Left lung (tissue), 10 donors: ENCODE results near the gene ATP6AP1. TPM values are rescaled to one million over a fixed set of nuclear protein-coding genes. Genes with fewer than 3 reads are reported as not detected.

ENCODE experiments used
- ATAC-seq: fragments of 200-7000 bp; cut with Tn5 transposase; one replicate; pipeline ENCODE4 v1.9.1; 2020; ENCODE audit warnings: moderate library complexity
- DNase-seq, 4 donors: peaks; one replicate each; pipeline ENCODE4 v3.0.0-alpha.2; 2013 to 2020
- H3K27ac ChIP-seq, 2 donors: fragments of 200-600 bp; sonication (generic) in 1 of 2; one replicate each; pipeline versions ENCODE4 v1.5.0 to v1.8.0; 2020 to 2021
- H3K27me3 ChIP-seq, 2 donors: fragments of 200-600 bp; sonication (generic) in 1 of 2; one replicate each; pipeline versions ENCODE4 v1.5.0 to v1.8.0; 2020 to 2021
- H3K36me3 ChIP-seq, 2 donors: fragments of 200-600 bp; sonication (generic) in 1 of 2; one replicate each; pipeline versions ENCODE4 v1.5.0 to v1.8.0; 2020 to 2021
- H3K4me1 ChIP-seq, 2 donors: fragments of 200-600 bp; one replicate each; pipeline ENCODE4 v1.8.0; 2021
- H3K4me3 ChIP-seq, 2 donors: fragments of 200-600 bp; sonication (generic) in 1 of 2; one replicate each; pipeline versions ENCODE4 v1.5.0 to v1.8.0; 2020 to 2021; ENCODE audit warnings: mild to moderate bottlenecking in 1 of 2
- H3K9me3 ChIP-seq, 2 donors: fragments of 200-600 bp; sonication (generic) in 1 of 2; one replicate each; pipeline versions ENCODE4 v1.5.0 to v1.8.0; 2020 to 2021
- intact Hi-C, 2 donors: fragments of 100-400 bp; cut with DNase I; formaldehyde crosslinking; loops; one replicate each; pipeline versions ENCODE4 v1.11.2 to v1.14.2; 2022
- polyA plus RNA-seq, 6 donors: library from polyadenylated mRNA; unstranded; fragments of 120-200 nt; gene quantifications; one replicate each; pipeline ENCODE4 v1.2.1, GENCODE V29; 2013; ENCODE audit not compliant: insufficient read length in 6 of 6
- total RNA-seq, 2 donors: library from RNA; stranded (reverse); fragmentation: NEBNext Ultra II Directional; extraction: Animal tissue kit (Norgen Biotek cat#: 25700); gene quantifications; one replicate each; pipeline ENCODE4 v1.2.1, GENCODE V29; 2021
- TF ChIP-seq, protein P1 (sequence below), 2 donors: fragments of 200-600 bp; sonication (generic) in 1 of 2; IDR thresholded peaks; one replicate each; pipeline versions ENCODE4 v1.5.0 to v1.8.0; 2021; ENCODE audit warnings: antibody characterized with exemption in 2 of 2
- donor health status: DM: no; HTN: yes; CAD: no.
- donor health status: DM: no; HTN: no; CAD: no.

Gene ATP6AP1
- total and polyA plus RNA-seq, 8 donors: 89.4 to 168 (median 98.7) TPM

DNA sequence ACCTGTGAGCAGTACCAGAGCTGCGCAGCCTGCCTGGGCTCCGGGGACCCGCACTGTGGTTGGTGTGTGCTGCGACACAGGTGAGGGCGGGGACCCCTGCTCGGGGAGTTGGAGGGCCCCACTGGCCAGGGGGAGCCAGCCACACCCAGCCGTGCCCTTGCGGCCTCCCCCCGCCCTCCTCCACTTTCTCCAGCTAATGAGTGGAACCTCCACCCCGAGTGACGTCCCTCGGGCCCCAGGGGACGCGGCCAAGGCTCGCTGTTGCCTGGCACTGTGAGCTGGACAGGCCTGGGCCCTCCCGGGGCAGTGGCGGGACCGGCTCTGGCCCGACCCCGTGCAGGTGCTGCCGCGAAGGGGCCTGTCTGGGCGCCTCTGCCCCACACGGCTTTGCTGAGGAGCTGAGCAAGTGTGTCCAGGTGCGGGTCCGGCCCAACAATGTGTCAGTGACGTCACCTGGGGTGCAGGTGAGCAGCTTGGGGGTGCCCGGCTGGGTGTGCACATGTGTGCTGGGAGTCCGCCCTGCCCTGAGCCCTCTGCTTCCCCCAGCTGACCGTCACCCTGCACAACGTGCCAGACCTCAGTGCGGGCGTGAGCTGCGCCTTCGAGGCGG, 35.2 kb downstream of the ATP6AP1 start:
- no peaks in the 10 kb centered on the region for H3K9me3 ChIP-seq
- DNase-seq (no peak), ATAC-seq (no peak)
- TF ChIP-seq, protein P1, sequence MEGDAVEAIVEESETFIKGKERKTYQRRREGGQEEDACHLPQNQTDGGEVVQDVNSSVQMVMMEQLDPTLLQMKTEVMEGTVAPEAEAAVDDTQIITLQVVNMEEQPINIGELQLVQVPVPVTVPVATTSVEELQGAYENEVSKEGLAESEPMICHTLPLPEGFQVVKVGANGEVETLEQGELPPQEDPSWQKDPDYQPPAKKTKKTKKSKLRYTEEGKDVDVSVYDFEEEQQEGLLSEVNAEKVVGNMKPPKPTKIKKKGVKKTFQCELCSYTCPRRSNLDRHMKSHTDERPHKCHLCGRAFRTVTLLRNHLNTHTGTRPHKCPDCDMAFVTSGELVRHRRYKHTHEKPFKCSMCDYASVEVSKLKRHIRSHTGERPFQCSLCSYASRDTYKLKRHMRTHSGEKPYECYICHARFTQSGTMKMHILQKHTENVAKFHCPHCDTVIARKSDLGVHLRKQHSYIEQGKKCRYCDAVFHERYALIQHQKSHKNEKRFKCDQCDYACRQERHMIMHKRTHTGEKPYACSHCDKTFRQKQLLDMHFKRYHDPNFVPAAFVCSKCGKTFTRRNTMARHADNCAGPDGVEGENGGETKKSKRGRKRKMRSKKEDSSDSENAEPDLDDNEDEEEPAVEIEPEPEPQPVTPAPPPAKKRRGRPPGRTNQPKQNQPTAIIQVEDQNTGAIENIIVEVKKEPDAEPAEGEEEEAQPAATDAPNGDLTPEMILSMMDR (IDR thresholded peaks at IDR 0.05): no peak
- no peaks in the 10 kb centered on the region for H3K27me3 ChIP-seq
- H3K4me3 ChIP-seq: no peak overlapping the region
- peaks cover 0 to 57% of the 10 kb centered on the region in 2 donors for H3K36me3 ChIP-seq
- H3K27ac ChIP-seq: no peak overlapping the region
- intact Hi-C loops: no loop called here
- no peaks in the 10 kb centered on the region for H3K4me1 ChIP-seq

DNA sequence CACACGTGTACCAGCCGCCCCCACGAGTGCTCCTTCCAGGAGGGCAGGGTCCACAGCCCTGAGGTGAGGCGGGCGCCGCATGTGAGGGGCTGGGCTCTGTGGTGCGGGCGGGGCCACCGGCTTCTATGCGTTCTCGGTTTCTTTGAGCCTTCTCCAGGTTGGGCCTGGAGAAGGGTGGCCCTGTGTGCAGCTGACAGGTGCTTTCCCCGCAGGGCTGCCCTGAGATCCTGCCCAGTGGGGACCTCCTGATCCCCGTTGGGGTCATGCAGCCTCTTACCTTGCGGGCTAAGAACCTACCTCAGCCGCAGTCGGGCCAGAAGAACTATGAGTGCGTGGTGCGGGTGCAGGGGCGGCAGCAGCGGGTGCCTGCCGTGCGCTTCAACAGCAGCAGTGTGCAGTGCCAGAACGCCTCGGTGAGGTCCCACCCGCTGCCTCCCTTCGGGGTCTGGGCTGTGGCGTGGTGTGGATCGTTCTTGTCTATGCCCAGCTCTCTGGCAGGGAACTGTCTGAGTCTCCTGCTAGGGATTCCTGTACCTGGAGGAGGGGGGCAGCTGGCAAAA, 36.4 kb downstream of the ATP6AP1 start:
- no peaks in the 10 kb centered on the region for H3K27me3 ChIP-seq
- no peaks in the 10 kb centered on the region for H3K4me1 ChIP-seq
- intact Hi-C loops: no loop called here
- TF ChIP-seq, protein P1 (IDR thresholded peaks at IDR 0.05): no peak
- H3K9me3 ChIP-seq: no peaks in the 10 kb centered on the region
- no peak overlapping the region for H3K27ac ChIP-seq
- no peak for DNase-seq
- H3K4me3 ChIP-seq: no peak overlapping the region
- ATAC-seq: no peak
- peaks cover 0 to 69% of the 10 kb centered on the region in 2 donors for H3K36me3 ChIP-seq

DNA sequence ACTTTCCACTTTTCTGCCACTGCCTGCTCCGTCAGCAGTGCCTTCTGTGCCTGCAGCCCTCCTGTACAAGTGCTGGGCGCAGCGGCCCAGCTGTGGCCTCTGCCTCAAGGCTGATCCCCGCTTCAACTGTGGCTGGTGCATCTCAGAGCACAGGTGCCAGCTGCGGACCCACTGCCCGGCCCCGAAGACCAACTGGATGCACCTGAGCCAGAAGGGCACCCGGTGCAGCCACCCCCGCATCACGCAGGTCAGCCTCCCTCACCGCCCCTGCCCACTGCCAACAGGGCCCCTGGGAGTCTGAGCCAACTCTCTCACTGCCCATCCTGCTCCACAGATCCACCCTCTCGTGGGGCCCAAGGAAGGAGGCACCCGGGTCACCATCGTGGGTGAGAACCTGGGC, 37.1 kb downstream of the ATP6AP1 start:
- ATAC-seq (no peak), DNase-seq (no peak)
- H3K36me3 ChIP-seq: peaks cover 0 to 76% of the 10 kb centered on the region in 2 donors
- TF ChIP-seq, protein P1 (IDR thresholded peaks at IDR 0.05): no peak
- no peak overlapping the region for H3K27ac ChIP-seq
- H3K27me3 ChIP-seq: no peaks in the 10 kb centered on the region
- no peaks in the 10 kb centered on the region for H3K9me3 ChIP-seq
- no peak overlapping the region for H3K4me3 ChIP-seq
- no peaks in the 10 kb centered on the region for H3K4me1 ChIP-seq
- intact Hi-C loops: no loop called here

DNA sequence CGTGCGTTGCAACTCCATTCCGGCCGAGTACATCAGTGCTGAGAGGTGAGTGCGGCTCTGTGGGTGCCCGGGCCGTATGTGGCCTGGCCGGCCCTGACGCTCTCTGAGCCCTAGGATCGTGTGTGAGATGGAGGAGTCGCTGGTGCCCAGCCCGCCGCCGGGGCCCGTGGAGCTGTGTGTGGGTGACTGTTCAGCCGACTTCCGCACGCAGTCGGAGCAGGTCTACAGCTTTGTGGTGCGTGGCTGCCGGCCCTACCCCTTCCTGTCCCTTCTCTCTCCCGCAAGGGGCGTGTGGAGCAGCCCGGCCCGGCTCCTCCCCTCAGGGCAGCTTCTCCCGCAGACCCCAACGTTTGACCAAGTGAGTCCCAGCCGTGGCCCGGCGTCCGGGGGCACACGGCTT, 37.6 kb downstream of the ATP6AP1 start:
- H3K36me3 ChIP-seq: peaks cover 0 to 79% of the 10 kb centered on the region in 2 donors
- TF ChIP-seq, protein P1 (IDR thresholded peaks at IDR 0.05): no peak

DNA sequence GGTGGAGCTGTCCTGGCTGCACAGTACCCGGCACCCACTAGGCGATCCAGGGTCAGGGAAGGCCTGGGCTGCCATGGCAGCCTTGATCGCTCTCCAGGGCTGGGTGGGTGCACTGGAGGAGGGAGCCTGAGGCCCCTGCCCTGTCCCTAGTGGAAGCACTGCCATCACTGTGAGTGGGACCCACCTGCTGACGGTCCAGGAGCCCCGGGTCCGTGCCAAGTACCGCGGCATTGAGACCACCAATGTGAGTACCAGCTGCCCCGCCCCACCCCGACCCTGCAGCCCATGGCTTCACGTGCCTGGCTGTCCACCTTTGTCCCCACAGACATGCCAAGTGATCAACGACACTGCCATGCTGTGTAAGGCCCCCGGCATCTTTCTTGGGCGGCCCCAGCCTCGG, 38.4 kb downstream of the ATP6AP1 start:
- DNase-seq (no peak), ATAC-seq (no peak)
- no peaks in the 10 kb centered on the region for H3K4me1 ChIP-seq
- H3K4me3 ChIP-seq: no peak overlapping the region
- intact Hi-C loops: no loop called here
- TF ChIP-seq, protein P1 (IDR thresholded peaks at IDR 0.05): no peak
- H3K27me3 ChIP-seq: no peaks in the 10 kb centered on the region
- H3K36me3 ChIP-seq: peaks cover 0 to 79% of the 10 kb centered on the region in 2 donors
- no peak overlapping the region for H3K27ac ChIP-seq
- H3K9me3 ChIP-seq: no peaks in the 10 kb centered on the region

More for the DNA sequence above, 37.6 kb downstream of the ATP6AP1 start:
- Histone ChIP-seq H3K27me3 (no peaks in the 10 kb centered on the region), H3K9me3 (no peaks in the 10 kb centered on the region), H3K4me1 (no peaks in the 10 kb centered on the region), H3K4me3 (no peak overlapping the region), H3K27ac (no peak overlapping the region)
- ATAC-seq: no peak
- intact Hi-C loops: no loop called here
- DNase-seq: no peak
